Testis (tissue), 3 donors: ENCODE results near the gene GALNT11. TPM values are rescaled to one million over a fixed set of nuclear protein-coding genes. Genes with fewer than 3 reads are reported as not detected.

ENCODE experiments used
- DNase-seq: peaks from one replicate; pipeline ENCODE4 v3.0.0-alpha.2; 2019
- H3K27ac ChIP-seq, 2 donors: fragments of 200-600 bp; sonication (generic); one replicate each; pipeline ENCODE4 v1.5.1; 2019
- H3K27me3 ChIP-seq: fragments of 200-600 bp; sonication (generic); one replicate; pipeline ENCODE4 v1.5.1; 2019
- H3K36me3 ChIP-seq: fragments of 200-600 bp; sonication (generic); one replicate; pipeline ENCODE4 v1.5.1; 2017; ENCODE audit warnings: low read depth; ENCODE audit errors: missing control alignments
- H3K4me1 ChIP-seq: fragments of 200-600 bp; sonication (generic); one replicate; pipeline ENCODE4 v1.5.1; 2019
- H3K4me3 ChIP-seq, 2 donors: fragments of 200-600 bp; sonication (generic); one replicate each; pipeline ENCODE4 v1.5.1; 2017 to 2019
- H3K9me3 ChIP-seq: fragments of 200-600 bp; sonication (generic); one replicate; pipeline ENCODE4 v1.5.1; 2017
- CTCF ChIP-seq, 3 experiments: fragments of 450-650 bp in 2 of 3; fragments of 200-600 bp in 1 of 3; sonication (generic) in 1 of 3; IDR thresholded peaks; one replicate each; pipeline ENCODE4 v1.5.1; 2016 to 2019; ENCODE audit warnings: antibody characterized with exemption in 3 of 3, mild to moderate bottlenecking in 2 of 3, moderate library complexity in 1 of 3
- POLR2A ChIP-seq: fragments of 450-650 bp; IDR thresholded peaks from one replicate; pipeline ENCODE4 v1.6.1; 2017; ENCODE audit warnings: antibody characterized with exemption, mild to moderate bottlenecking, moderate library complexity
- WGBS, 2 donors: methylation state at CpG; one replicate each; pipeline ENCODE4 v1.1.5; 2018; 5-methylcytosine and 5-hydroxymethylcytosine counted together
- intact Hi-C: fragments of 100-400 bp; cut with DNase I; formaldehyde crosslinking; loops from one replicate; pipeline ENCODE4 v1.15.1; 2023; ENCODE audit warnings: low total_unique reads
- polyA plus RNA-seq: library from polyadenylated mRNA; stranded (reverse); fragments of 350-450 nt; fragmentation: Illumina TruSeq; extraction: RNeasy Lipid Tissue Mini Kit (QIAGEN cat#74804); gene quantifications from one replicate; pipeline ENCODE4 v1.2.3, GENCODE V29; 2014; ENCODE audit warnings: low read depth, low replicate concordance; ENCODE audit not compliant: insufficient read depth
- total RNA-seq, 2 donors: library from RNA; depleted of rRNA; stranded (reverse); fragments of >200 nt; gene quantifications; one replicate each; pipeline ENCODE4 v1.2.3, GENCODE V29; 2016

GALNT11 gene
- total and polyA plus RNA-seq, 3 donors from 2014 or later = 23.4 to 38.8 (median 36.2) TPM

GRCh38 chr7:152046531-152046930 lies 21.1 kb downstream of the GALNT11 start:
- Histone ChIP-seq H3K9me3 (peaks cover 3% of the 10 kb centered on the region), H3K36me3 (no peaks in the 10 kb centered on the region), H3K27me3 (no peaks in the 10 kb centered on the region), H3K27ac (no peak overlapping the region), H3K4me1 (no peaks in the 10 kb centered on the region), H3K4me3 (no peak overlapping the region)
- DNase-seq = no peak
- TF ChIP-seq POLR2A (no peak), CTCF (IDR thresholded peaks at IDR 0.05) (no peak)
- intact Hi-C loops = no loop called here

- TF ChIP-seq CTCF (IDR thresholded peaks at IDR 0.05) (no peak), POLR2A (no peak)
- WGBS, 2 donors = 86 to 95% methylated on average over 2 of the region's 2 CpGs
Observed at GRCh38 chr7:152048051-152048450, 22.6 kb downstream of the GALNT11 start.

GRCh38 chr7:152050547-152050971 lies 25.1 kb downstream of the GALNT11 start:
- Histone ChIP-seq H3K9me3 (peaks cover 1% of the 10 kb centered on the region), H3K27me3 (no peaks in the 10 kb centered on the region), H3K36me3 (no peaks in the 10 kb centered on the region), H3K4me1 (peaks cover 3% of the 10 kb centered on the region), H3K4me3 (no peak overlapping the region), H3K27ac (no peak overlapping the region)
- intact Hi-C loops = no loop called here
- no peak for DNase-seq
- WGBS, 2 donors = 73 to 81% methylated on average over 3 to 4 of the region's 4 CpGs
- TF ChIP-seq POLR2A (no peak), CTCF (IDR thresholded peaks at IDR 0.05) (no peak)

More at GRCh38 chr7:152048051-152048450, 22.6 kb downstream of the GALNT11 start:
- Histone ChIP-seq H3K4me1 (no peaks in the 10 kb centered on the region), H3K27ac (no peak overlapping the region), H3K36me3 (no peaks in the 10 kb centered on the region), H3K4me3 (no peak overlapping the region), H3K9me3 (peaks cover 3% of the 10 kb centered on the region), H3K27me3 (no peaks in the 10 kb centered on the region)
- DNase-seq = no peak
- intact Hi-C loops = no loop called here

GRCh38 chr7:152051968-152052367 lies 26.5 kb downstream of the GALNT11 start:
- no peak for DNase-seq
- Histone ChIP-seq H3K4me1 (peaks cover 3% of the 10 kb centered on the region), H3K36me3 (no peaks in the 10 kb centered on the region), H3K27me3 (no peaks in the 10 kb centered on the region), H3K4me3 (no peak overlapping the region), H3K27ac (no peak overlapping the region), H3K9me3 (no peaks in the 10 kb centered on the region)
- TF ChIP-seq CTCF (IDR thresholded peaks at IDR 0.05) (no peak), POLR2A (no peak)
- intact Hi-C loops = no loop called here
- WGBS, 2 donors = 91 to 95% methylated on average over 3 of the region's 3 CpGs

GRCh38 chr7:152052771-152053170 lies 27.3 kb downstream of the GALNT11 start:
- Histone ChIP-seq H3K4me3 (no peak overlapping the region), H3K4me1 (peaks cover 3% of the 10 kb centered on the region), H3K36me3 (no peaks in the 10 kb centered on the region), H3K27ac (no peak overlapping the region), H3K9me3 (no peaks in the 10 kb centered on the region), H3K27me3 (no peaks in the 10 kb centered on the region)
- TF ChIP-seq POLR2A = no peak
- TF ChIP-seq CTCF (IDR thresholded peaks at IDR 0.05) = no peak
- DNase-seq = no peak
- 75 to 76% methylated on average over 4 of the region's 4 CpGs for WGBS, 2 donors
- intact Hi-C loops = no loop called here
